Lung (tissue), 12 donors: ENCODE results near the gene VTA1. TPM values are rescaled to one million over a fixed set of nuclear protein-coding genes. Genes with fewer than 3 reads are reported as not detected.

ENCODE experiments used
- ATAC-seq: fragments of 200-7000 bp; cut with Tn5 transposase; one replicate; pipeline ENCODE4 v1.9.1; 2020; ENCODE audit warnings: moderate number of reproducible peaks; ENCODE audit not compliant: insufficient read depth, low FRiP score
- DNase-seq, 3 donors: peaks; one replicate each; pipeline ENCODE4 v3.0.0-alpha.2; 2013 to 2017
- H3K27ac ChIP-seq, 2 donors: one replicate each; pipeline ENCODE4 v1.5.1; 2013; ENCODE audit warnings: mild to moderate bottlenecking in 2 of 2, moderate library complexity in 2 of 2, control low read depth in 1 of 2, inconsistent platforms in 1 of 2, low read depth in 1 of 2, low read length in 1 of 2
- H3K27me3 ChIP-seq, 3 donors: one replicate each; pipeline ENCODE4 v1.5.1; 2013; ENCODE audit warnings: low read length in 2 of 3; ENCODE audit not compliant: control insufficient read depth in 3 of 3, insufficient read depth in 3 of 3
- H3K36me3 ChIP-seq, 4 donors: one replicate each; pipeline ENCODE4 v1.5.1; 2013; ENCODE audit warnings: low read length in 4 of 4, mild to moderate bottlenecking in 1 of 4, moderate library complexity in 1 of 4; ENCODE audit not compliant: control insufficient read depth in 4 of 4, insufficient read depth in 4 of 4
- H3K4me1 ChIP-seq, 5 donors: one replicate each; pipeline ENCODE4 v1.5.1; 2013; ENCODE audit warnings: low read length in 5 of 5, mild to moderate bottlenecking in 2 of 5, moderate library complexity in 1 of 5; ENCODE audit not compliant: control insufficient read depth in 5 of 5, insufficient read depth in 5 of 5
- H3K4me3 ChIP-seq: one replicate; pipeline ENCODE4 v1.5.1; 2013; ENCODE audit warnings: mild to moderate bottlenecking, control low read depth, moderate library complexity
- H3K9ac ChIP-seq, 2 donors: one replicate each; pipeline ENCODE4 v1.5.1; 2013; ENCODE audit warnings: low read length in 2 of 2, control low read depth in 1 of 2; ENCODE audit not compliant: insufficient read depth in 1 of 2
- H3K9me3 ChIP-seq, 4 donors: one replicate each; pipeline ENCODE4 v1.5.1; 2013; ENCODE audit warnings: low read length in 3 of 4, mild to moderate bottlenecking in 1 of 4, moderate library complexity in 1 of 4; ENCODE audit not compliant: control insufficient read depth in 4 of 4, insufficient read depth in 3 of 4
- WGBS, 2 donors: extraction: QIAGEN DNeasy Blood & Tissue Kit; methylation state at CpG; one replicate each; pipeline ENCODE4 v1.1.7; 2013; 5-methylcytosine and 5-hydroxymethylcytosine counted together
- polyA plus RNA-seq, 2 donors: library from polyadenylated mRNA; stranded (reverse); fragments of 200-250 nt; gene quantifications; one replicate each; pipeline ENCODE4 v1.2.1, GENCODE V29; 2013
- total RNA-seq, 2 donors: library from RNA; depleted of rRNA in 1 of 2; stranded (reverse); fragments of >200 nt in 1 of 2; gene quantifications; one replicate each; pipeline ENCODE4 v1.2.1, GENCODE V29; 2014 to 2021
- TF ChIP-seq, protein P1 (sequence below): IDR thresholded peaks from 2 replicates; pipeline ENCODE4 v1.5.1; 2012; ENCODE audit warnings: mild to moderate bottlenecking; ENCODE audit errors: control extremely low read depth, extremely low read depth
- donor health status: control.
- donor health status: control.
- donor health status: Bipolar disorder and iron deficiency.
- donor health status: healthy.
- donor health status: DM: yes; HTN: yes; CAD: no.

The VTA1 gene
- total and polyA plus RNA-seq, 4 donors = 15.2 to 61.9 (median 29.3) TPM

DNA sequence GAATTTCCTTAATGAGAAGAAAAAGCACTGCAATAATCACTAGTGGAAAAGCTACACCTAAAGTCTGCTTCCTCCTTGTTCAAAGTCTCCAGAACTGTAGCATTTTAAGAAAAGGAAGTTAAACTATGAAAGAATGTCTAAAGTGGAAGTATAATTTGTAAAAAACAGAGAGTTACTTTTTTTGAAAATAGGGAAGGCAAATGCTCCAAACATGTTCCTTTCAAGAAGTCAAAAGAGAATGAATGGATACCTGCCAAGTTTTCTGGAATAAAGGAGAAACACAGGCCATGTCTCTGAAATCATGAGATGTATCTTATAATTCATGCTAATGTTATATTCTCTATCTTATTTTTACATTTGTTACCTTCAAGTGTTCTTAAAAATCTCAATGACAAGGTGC is 94.0 kb downstream of the VTA1 start:
- Histone ChIP-seq H3K9me3 (no peaks in the 10 kb centered on the region), H3K27me3 (no peaks in the 10 kb centered on the region), H3K27ac (no peak overlapping the region), H3K4me1 (peaks cover 0 to 9% (median 0%) of the 10 kb centered on the region in 5 donors), H3K9ac (no peak overlapping the region), H3K4me3 (no peak overlapping the region), H3K36me3 (no peaks in the 10 kb centered on the region)
- ATAC-seq (no peak), DNase-seq (no peak)
- TF ChIP-seq, protein P1, sequence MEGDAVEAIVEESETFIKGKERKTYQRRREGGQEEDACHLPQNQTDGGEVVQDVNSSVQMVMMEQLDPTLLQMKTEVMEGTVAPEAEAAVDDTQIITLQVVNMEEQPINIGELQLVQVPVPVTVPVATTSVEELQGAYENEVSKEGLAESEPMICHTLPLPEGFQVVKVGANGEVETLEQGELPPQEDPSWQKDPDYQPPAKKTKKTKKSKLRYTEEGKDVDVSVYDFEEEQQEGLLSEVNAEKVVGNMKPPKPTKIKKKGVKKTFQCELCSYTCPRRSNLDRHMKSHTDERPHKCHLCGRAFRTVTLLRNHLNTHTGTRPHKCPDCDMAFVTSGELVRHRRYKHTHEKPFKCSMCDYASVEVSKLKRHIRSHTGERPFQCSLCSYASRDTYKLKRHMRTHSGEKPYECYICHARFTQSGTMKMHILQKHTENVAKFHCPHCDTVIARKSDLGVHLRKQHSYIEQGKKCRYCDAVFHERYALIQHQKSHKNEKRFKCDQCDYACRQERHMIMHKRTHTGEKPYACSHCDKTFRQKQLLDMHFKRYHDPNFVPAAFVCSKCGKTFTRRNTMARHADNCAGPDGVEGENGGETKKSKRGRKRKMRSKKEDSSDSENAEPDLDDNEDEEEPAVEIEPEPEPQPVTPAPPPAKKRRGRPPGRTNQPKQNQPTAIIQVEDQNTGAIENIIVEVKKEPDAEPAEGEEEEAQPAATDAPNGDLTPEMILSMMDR = no peak

DNA sequence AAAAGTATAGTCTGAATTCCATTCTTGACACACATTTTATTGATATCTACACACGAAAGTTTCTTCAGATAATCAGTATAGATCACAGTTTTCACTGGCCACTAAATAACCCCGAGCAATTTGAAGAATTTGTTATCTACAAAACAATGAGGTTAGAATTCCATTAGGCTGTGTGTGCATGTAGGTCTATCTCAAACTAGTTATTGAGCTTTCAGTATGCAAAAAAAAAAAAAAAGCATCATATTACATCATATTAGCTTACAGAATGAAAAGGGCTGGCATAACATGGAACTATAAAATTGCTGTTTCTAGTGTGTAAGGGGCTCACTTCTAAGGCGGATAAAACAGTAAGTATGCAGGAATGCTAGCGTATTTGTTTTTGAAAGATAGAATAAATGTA is 95.2 kb downstream of the VTA1 start:
- ATAC-seq (no peak), DNase-seq (no peak)
- TF ChIP-seq, protein P1 = no peak
- Histone ChIP-seq H3K9ac (no peak overlapping the region), H3K4me3 (no peak overlapping the region), H3K9me3 (no peaks in the 10 kb centered on the region), H3K27ac (no peak overlapping the region), H3K27me3 (no peaks in the 10 kb centered on the region), H3K4me1 (peaks cover 0 to 4% (median 0%) of the 10 kb centered on the region in 5 donors), H3K36me3 (no peaks in the 10 kb centered on the region)
- 57 to 72% methylated on average over 4 of the region's 4 CpGs for WGBS, 2 donors

DNA sequence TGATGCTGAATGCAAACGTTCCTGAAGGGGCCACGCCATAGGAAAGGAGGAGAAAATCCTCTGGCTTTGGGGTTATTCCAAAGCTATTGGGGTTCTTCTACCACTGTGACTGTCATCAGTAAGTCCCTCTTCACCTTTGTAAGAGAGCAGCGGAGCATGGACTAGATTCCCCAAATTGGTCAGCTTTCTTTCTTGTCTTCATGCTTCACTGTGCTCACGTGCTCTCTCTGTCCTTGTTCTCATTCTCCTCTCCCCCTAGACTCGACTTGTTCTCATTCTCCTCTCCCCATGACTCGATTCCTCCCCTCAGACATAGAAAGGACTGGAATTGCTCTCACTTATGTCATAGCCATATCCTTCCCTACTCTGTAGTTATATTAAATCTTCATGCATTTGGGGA is 99.9 kb downstream of the VTA1 start:
- 87 to 94% methylated on average over 6 of the region's 6 CpGs for WGBS, 2 donors
- Histone ChIP-seq H3K9ac (no peak overlapping the region), H3K4me1 (no peaks in the 10 kb centered on the region), H3K27me3 (no peaks in the 10 kb centered on the region), H3K4me3 (no peak overlapping the region), H3K36me3 (no peaks in the 10 kb centered on the region), H3K9me3 (no peaks in the 10 kb centered on the region), H3K27ac (no peak overlapping the region)
- DNase-seq = no peak
- ATAC-seq = no peak
- TF ChIP-seq, protein P1 = no peak

DNA sequence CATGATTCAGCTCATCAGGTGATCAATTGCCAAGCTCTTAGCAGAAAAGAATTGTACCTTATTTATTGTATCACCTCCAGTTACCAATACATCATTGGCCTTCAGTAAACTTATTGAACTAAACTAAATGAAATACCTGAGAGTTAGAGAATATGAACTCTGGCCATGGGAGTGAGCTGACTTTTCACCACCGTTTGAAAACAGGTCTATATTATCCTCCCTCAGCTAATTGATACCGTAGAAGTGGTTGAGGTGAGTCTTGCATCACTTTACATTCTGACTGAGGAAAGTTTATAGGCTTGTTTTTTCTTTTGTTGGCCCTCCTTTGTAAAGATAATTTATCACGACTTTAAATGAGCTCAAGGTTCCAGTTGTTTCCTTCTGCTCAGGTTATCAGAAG is 102.2 kb downstream of the VTA1 start:
- DNase-seq = no peak
- Histone ChIP-seq H3K36me3 (no peaks in the 10 kb centered on the region), H3K4me3 (no peak overlapping the region), H3K4me1 (no peaks in the 10 kb centered on the region), H3K9ac (no peak overlapping the region), H3K9me3 (no peaks in the 10 kb centered on the region), H3K27ac (no peak overlapping the region), H3K27me3 (no peaks in the 10 kb centered on the region)
- no peak for ATAC-seq
- TF ChIP-seq, protein P1 = no peak
- 80 to 86% methylated on average over 3 of the region's 3 CpGs for WGBS, 2 donors
